Osteoblast (primary cell): Measurements from ENCODE around the gene WFDC2. TPM values are rescaled to one million over a fixed set of nuclear protein-coding genes. Genes with fewer than 3 reads are reported as not detected.

Experiments
- DNase-seq: peaks from one replicate; pipeline ENCODE4 v3.0.0; 2011; ENCODE audit warnings: low spot score, mixed read lengths; ENCODE audit not compliant: insufficient read length; ENCODE audit errors: missing footprints
- H2AFZ ChIP-seq: 2 replicates; pipeline ENCODE4 v1.6.0; 2011; ENCODE audit warnings: mild to moderate bottlenecking, low read length
- H3K27ac ChIP-seq: 2 replicates; pipeline ENCODE4 v1.5.1; 2011; ENCODE audit warnings: mild to moderate bottlenecking, low read depth, low read length, moderate library complexity
- H3K27me3 ChIP-seq: 2 replicates; pipeline ENCODE4 v1.6.0; 2012; ENCODE audit warnings: mild to moderate bottlenecking, control low read depth, inconsistent platforms, low read length, moderate library complexity; ENCODE audit not compliant: insufficient read depth
- H3K36me3 ChIP-seq: 2 replicates; pipeline ENCODE4 v1.5.1; 2011; ENCODE audit warnings: mild to moderate bottlenecking, low read length, control low read depth, moderate library complexity; ENCODE audit not compliant: insufficient read depth
- H3K4me1 ChIP-seq: 2 replicates; pipeline ENCODE4 v1.5.1; 2011; ENCODE audit warnings: mild to moderate bottlenecking, low read length, control low read depth, moderate library complexity; ENCODE audit not compliant: insufficient read depth
- H3K4me2 ChIP-seq: 2 replicates; pipeline ENCODE4 v1.6.0; 2011; ENCODE audit warnings: mild to moderate bottlenecking, low read length; ENCODE audit not compliant: insufficient read depth
- H3K4me3 ChIP-seq: fragments of 200-600 bp; sonication (generic); 3 replicates; pipeline ENCODE4 v1.5.1; 2012; ENCODE audit warnings: mild to moderate bottlenecking, low read length, inconsistent platforms; ENCODE audit not compliant: insufficient read depth
- H3K79me2 ChIP-seq: 2 replicates; pipeline ENCODE4 v1.6.0; 2012; ENCODE audit warnings: mild to moderate bottlenecking, low read length, control low read depth, inconsistent platforms; ENCODE audit not compliant: insufficient read depth
- H3K9me3 ChIP-seq: 2 replicates; pipeline ENCODE4 v1.5.1; 2011; ENCODE audit warnings: low read depth, low read length, control low read depth
- H4K20me1 ChIP-seq: 2 replicates; pipeline ENCODE4 v1.6.0; 2012; ENCODE audit warnings: mild to moderate bottlenecking, low read length, control low read depth; ENCODE audit not compliant: insufficient read depth
- total RNA-seq: library from RNA; depleted of rRNA; stranded (reverse); fragments of >200 nt; gene quantifications from 2 replicates; pipeline ENCODE4 v1.2.3, GENCODE V29; 2012
- TF ChIP-seq, protein P1 (sequence below): IDR thresholded peaks from 2 replicates; pipeline ENCODE4 v1.5.1; 2011; ENCODE audit warnings: mild to moderate bottlenecking, low read depth, low read length, moderate library complexity; ENCODE audit errors: extremely low read depth

WFDC2 gene
- total RNA-seq, 1 donor: not detected

DNA sequence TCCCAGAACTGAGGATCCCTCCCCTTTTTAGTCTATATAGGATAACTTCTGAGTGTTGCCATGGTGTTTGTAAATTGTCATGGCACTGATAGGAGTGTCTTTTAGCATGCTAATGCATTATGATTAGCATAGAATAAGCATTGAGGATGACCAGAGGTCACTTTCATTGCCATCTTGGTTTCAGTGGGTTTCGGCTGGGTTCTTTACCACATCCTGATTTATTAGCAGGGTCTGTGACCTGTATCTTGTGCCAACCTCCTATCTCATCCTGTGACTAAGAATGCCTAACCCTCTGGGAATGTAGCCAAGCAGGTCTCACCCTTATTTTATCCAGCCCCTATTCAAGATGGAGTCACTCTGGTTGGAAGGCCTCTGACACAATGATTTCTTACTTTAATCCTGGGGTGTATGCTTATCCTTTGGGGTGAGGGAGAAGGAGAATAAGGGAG, 19.6 kb downstream of the WFDC2 start:
- Histone ChIP-seq H3K36me3 (no peaks in the 10 kb centered on the region), H3K27ac (no peak overlapping the region), H3K79me2 (no peaks in the 10 kb centered on the region), H2AFZ (no peak overlapping the region), H3K9me3 (no peaks in the 10 kb centered on the region), H3K4me1 (no peaks in the 10 kb centered on the region), H3K4me2 (no peak overlapping the region), H4K20me1 (no peaks in the 10 kb centered on the region), H3K27me3 (peaks cover 12% of the 10 kb centered on the region), H3K4me3 (no peak overlapping the region)
- TF ChIP-seq, protein P1, sequence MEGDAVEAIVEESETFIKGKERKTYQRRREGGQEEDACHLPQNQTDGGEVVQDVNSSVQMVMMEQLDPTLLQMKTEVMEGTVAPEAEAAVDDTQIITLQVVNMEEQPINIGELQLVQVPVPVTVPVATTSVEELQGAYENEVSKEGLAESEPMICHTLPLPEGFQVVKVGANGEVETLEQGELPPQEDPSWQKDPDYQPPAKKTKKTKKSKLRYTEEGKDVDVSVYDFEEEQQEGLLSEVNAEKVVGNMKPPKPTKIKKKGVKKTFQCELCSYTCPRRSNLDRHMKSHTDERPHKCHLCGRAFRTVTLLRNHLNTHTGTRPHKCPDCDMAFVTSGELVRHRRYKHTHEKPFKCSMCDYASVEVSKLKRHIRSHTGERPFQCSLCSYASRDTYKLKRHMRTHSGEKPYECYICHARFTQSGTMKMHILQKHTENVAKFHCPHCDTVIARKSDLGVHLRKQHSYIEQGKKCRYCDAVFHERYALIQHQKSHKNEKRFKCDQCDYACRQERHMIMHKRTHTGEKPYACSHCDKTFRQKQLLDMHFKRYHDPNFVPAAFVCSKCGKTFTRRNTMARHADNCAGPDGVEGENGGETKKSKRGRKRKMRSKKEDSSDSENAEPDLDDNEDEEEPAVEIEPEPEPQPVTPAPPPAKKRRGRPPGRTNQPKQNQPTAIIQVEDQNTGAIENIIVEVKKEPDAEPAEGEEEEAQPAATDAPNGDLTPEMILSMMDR: no peak
- DNase-seq: no peak

DNA sequence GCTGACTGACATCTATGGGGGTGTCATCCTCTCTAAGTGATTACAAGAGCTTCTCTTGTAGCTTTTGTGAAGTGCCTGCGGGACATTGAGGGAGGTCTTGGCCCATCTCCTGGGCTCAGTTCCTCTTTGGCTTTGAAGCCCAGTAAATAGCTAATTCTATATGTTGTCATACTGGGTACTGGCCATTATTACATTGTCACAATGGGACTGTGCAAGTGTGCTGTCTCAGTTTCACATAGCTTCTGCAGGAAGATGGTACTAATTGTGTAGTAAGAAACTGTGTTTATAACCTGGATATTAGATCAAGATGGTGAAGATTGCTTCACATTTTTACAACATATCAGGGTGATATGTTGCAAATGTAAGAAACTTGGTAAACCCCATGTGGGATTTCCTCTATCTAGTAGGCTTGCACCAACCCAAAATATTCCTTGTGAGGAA, 26.0 kb downstream of the WFDC2 start:
- no peaks in the 10 kb centered on the region for H3K79me2 ChIP-seq
- H3K4me3 ChIP-seq: no peak overlapping the region
- peaks cover 21% of the 10 kb centered on the region for H3K27me3 ChIP-seq
- H3K27ac ChIP-seq: no peak overlapping the region
- H3K36me3 ChIP-seq: no peaks in the 10 kb centered on the region
- no peak overlapping the region for H3K4me2 ChIP-seq
- H3K9me3 ChIP-seq: no peaks in the 10 kb centered on the region
- no peak overlapping the region for H2AFZ ChIP-seq
- H3K4me1 ChIP-seq: no peaks in the 10 kb centered on the region
- H4K20me1 ChIP-seq: no peaks in the 10 kb centered on the region
- TF ChIP-seq, protein P1: no peak
- no peak for DNase-seq

DNA sequence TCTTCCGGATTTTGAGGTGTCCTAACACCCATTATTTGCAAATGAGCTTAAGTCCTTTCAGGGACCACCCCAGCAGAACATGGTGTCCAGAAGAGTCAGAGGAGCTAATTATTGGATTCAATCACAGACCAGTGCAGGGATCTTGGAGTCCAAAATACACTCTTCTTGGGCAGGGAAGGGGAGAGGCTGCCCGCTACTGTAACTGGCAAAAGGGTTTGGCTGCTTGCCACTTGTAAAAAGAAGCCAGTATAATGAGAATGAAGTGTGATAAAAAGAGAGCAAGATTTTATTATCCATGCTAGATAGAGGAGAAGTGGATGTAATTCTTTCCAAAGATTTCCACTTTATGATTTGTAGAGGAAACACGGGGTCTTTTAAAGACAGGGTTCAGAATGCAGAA, 26.6 kb downstream of the WFDC2 start:
- no peaks in the 10 kb centered on the region for H3K4me1 ChIP-seq
- no peak overlapping the region for H3K4me3 ChIP-seq
- no peak for DNase-seq
- H3K9me3 ChIP-seq: no peaks in the 10 kb centered on the region
- H4K20me1 ChIP-seq: no peaks in the 10 kb centered on the region
- no peak overlapping the region for H2AFZ ChIP-seq
- peaks cover 23% of the 10 kb centered on the region for H3K27me3 ChIP-seq
- H3K27ac ChIP-seq: no peak overlapping the region
- H3K36me3 ChIP-seq: no peaks in the 10 kb centered on the region
- H3K4me2 ChIP-seq: no peak overlapping the region
- no peaks in the 10 kb centered on the region for H3K79me2 ChIP-seq
- TF ChIP-seq, protein P1: no peak

DNA sequence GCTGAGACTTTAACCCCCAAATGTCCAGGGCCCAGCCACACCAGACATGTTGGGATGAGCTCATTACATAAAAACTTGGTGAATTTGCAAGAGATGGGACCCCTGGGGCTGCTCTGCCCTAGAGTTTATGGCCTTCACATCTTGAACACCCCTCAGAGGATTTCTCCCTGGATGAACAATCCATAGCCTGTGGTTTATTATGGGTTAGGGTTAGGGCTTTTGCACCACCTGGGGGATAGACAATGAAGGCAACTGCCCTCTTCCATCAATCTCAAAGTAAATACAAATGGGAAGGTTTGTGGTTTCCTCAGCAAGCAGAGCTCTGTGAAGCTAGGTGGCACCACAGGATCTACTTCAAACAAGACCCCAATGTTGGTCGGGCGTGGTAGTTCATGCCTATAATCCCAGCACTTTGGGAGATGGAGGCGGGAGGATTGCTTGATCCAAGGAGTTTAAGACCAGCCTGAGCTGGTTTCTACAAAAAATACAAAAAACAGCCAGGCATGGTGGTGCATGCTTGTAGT, 28.5 kb downstream of the WFDC2 start:
- TF ChIP-seq, protein P1: no peak
- no peaks in the 10 kb centered on the region for H3K4me1 ChIP-seq
- no peak overlapping the region for H2AFZ ChIP-seq
- no peak overlapping the region for H3K4me3 ChIP-seq
- H3K4me2 ChIP-seq: no peak overlapping the region
- no peak overlapping the region for H3K27ac ChIP-seq
- no peaks in the 10 kb centered on the region for H3K36me3 ChIP-seq
- no peaks in the 10 kb centered on the region for H3K9me3 ChIP-seq
- no peak for DNase-seq
- no peaks in the 10 kb centered on the region for H3K79me2 ChIP-seq
- H3K27me3 ChIP-seq: peaks cover 27% of the 10 kb centered on the region
- H4K20me1 ChIP-seq: no peaks in the 10 kb centered on the region
